GM23338 (cell line): ENCODE results near the gene GRIA4. TPM values are rescaled to one million over a fixed set of nuclear protein-coding genes. Genes with fewer than 3 reads are reported as not detected.

ENCODE experiments used
- ATAC-seq: fragments of 200-7000 bp; cut with Tn5 transposase; 3 replicates; pipeline ENCODE4 v1.9.1; 2020
- DNase-seq: peaks from one replicate; pipeline ENCODE4 v3.0.0-alpha.2; 2015; ENCODE audit warnings: low spot score
- H2AFZ ChIP-seq: fragments of 200-600 bp; sonication (generic); 2 replicates; pipeline ENCODE4 v1.8.0; 2016; ENCODE audit warnings: antibody characterized with exemption, mild to moderate bottlenecking, moderate library complexity
- H3F3A ChIP-seq: fragments of 200-600 bp; sonication (generic); replicated peaks from 2 replicates; pipeline ENCODE4 v1.8.0; 2017; ENCODE audit warnings: antibody characterized with exemption, mixed run types, low read depth
- H3K27ac ChIP-seq: fragments of 200-600 bp; sonication (generic); 2 replicates; pipeline ENCODE4 v1.6.1; 2016; ENCODE audit warnings: low read depth
- H3K27me3 ChIP-seq: fragments of 200-600 bp; sonication (generic); 2 replicates; pipeline ENCODE4 v1.8.0; 2016; ENCODE audit warnings: mild to moderate bottlenecking, mixed run types, moderate library complexity; ENCODE audit not compliant: insufficient read depth
- H3K36me3 ChIP-seq: fragments of 200-600 bp; sonication (generic); 2 replicates; pipeline ENCODE4 v1.8.0; 2016; ENCODE audit warnings: mild to moderate bottlenecking; ENCODE audit not compliant: insufficient read depth
- H3K4me1 ChIP-seq: fragments of 200-600 bp; sonication (generic); 2 replicates; pipeline ENCODE4 v1.8.0; 2016; ENCODE audit warnings: mild to moderate bottlenecking, moderate library complexity; ENCODE audit not compliant: insufficient read depth
- H3K4me2 ChIP-seq: fragments of 200-600 bp; sonication (generic); 2 replicates; pipeline ENCODE4 v1.7.1; 2017; ENCODE audit warnings: mixed run types
- H3K4me3 ChIP-seq: fragments of 200-600 bp; sonication (generic); 2 replicates; pipeline ENCODE4 v1.6.1; 2016; ENCODE audit warnings: mixed run types
- H3K79me2 ChIP-seq: fragments of 200-600 bp; sonication (generic); replicated peaks from 2 replicates; pipeline ENCODE4 v1.8.0; 2017; ENCODE audit warnings: mild to moderate bottlenecking; ENCODE audit not compliant: insufficient read depth
- H3K9me2 ChIP-seq: fragments of 200-600 bp; sonication (generic); 2 replicates; pipeline ENCODE4 v1.8.0; 2017; ENCODE audit not compliant: insufficient read depth
- H4K20me1 ChIP-seq: fragments of 200-600 bp; sonication (generic); replicated peaks from 2 replicates; pipeline ENCODE4 v1.8.0; 2017; ENCODE audit warnings: mild to moderate bottlenecking; ENCODE audit not compliant: insufficient read depth
- H3K27ac Mint-ChIP-seq: 2 replicates; pipeline ENCODE4 v1.8.0; 2020; ENCODE audit warnings: inconsistent platforms, mild to moderate bottlenecking, moderate library complexity, mixed read lengths
- H3K27me3 Mint-ChIP-seq: 3 replicates; pipeline ENCODE4 v1.8.0; 2022; ENCODE audit warnings: low read depth, mild to moderate bottlenecking, moderate library complexity, mixed read lengths, inconsistent platforms; ENCODE audit not compliant: insufficient read depth, poor library complexity
- H3K36me3 Mint-ChIP-seq: 3 replicates; pipeline ENCODE4 v1.8.0; 2021; ENCODE audit warnings: low read depth, mild to moderate bottlenecking, inconsistent platforms, moderate library complexity, mixed read lengths
- H3K4me1 Mint-ChIP-seq: 3 replicates; pipeline ENCODE4 v1.8.0; 2020; ENCODE audit warnings: mild to moderate bottlenecking, inconsistent platforms, mixed read lengths
- H3K4me3 Mint-ChIP-seq: 3 replicates; pipeline ENCODE4 v1.8.0; 2021; ENCODE audit warnings: moderate library complexity, mild to moderate bottlenecking, inconsistent platforms, mixed read lengths
- H3K9me3 Mint-ChIP-seq: 3 replicates; pipeline ENCODE4 v1.8.0; 2020; ENCODE audit warnings: moderate library complexity, mild to moderate bottlenecking, inconsistent platforms, mixed read lengths
- EZH2phosphoT487 ChIP-seq: fragments of 200-600 bp; sonication (generic); IDR thresholded peaks from one replicate; pipeline ENCODE4 v1.8.1; 2018; ENCODE audit warnings: antibody characterized with exemption; ENCODE audit not compliant: unreplicated experiment
- JUNB ChIP-seq: IDR thresholded peaks from one replicate; pipeline ENCODE4 v1.6.1; 2016; ENCODE audit warnings: antibody characterized with exemption; ENCODE audit not compliant: unreplicated experiment
- NANOG ChIP-seq: IDR thresholded peaks from 2 replicates; pipeline ENCODE4 v1.6.1; 2016; ENCODE audit warnings: antibody characterized with exemption, borderline replicate concordance
- ZNF114 ChIP-seq: fragments of 250-450 bp; sonication (Bioruptor Pico); IDR thresholded peaks from 2 replicates; pipeline ENCODE4 v1.5.0; 2020; ENCODE audit warnings: mild to moderate bottlenecking, moderate library complexity
- ZNF331 ChIP-seq: fragments of 250-450 bp; sonication (Bioruptor Pico); IDR thresholded peaks from 2 replicates; pipeline ENCODE4 v1.5.0; 2020; ENCODE audit warnings: low read depth, mild to moderate bottlenecking, moderate library complexity
- polyA plus RNA-seq: library from polyadenylated mRNA; unstranded; fragments of >200 nt; fragmentation: Nextera tagmentation; extraction: Ambion mirVana; gene quantifications from 2 replicates; pipeline ENCODE4 v1.2.1, GENCODE V29; 2016
- total RNA-seq: library from RNA; depleted of rRNA; stranded (reverse); fragments of >200 nt; shearing (Covaris generic); gene quantifications from 2 replicates; pipeline ENCODE4 v1.2.3, GENCODE V29; 2014
- TF ChIP-seq, protein P1 (sequence below): IDR thresholded peaks from one replicate; pipeline ENCODE4 v1.6.1; 2018; ENCODE audit warnings: antibody characterized with exemption; ENCODE audit not compliant: unreplicated experiment
- TF ChIP-seq, protein P2 (sequence below): fragments of 250-450 bp; sonication (Bioruptor Pico); IDR thresholded peaks from 2 replicates; pipeline ENCODE4 v1.5.0; 2020; ENCODE audit warnings: mild to moderate bottlenecking, moderate library complexity
- TF ChIP-seq, protein P3 (sequence below), 2 experiments: fragments of 200-600 bp in 1 of 2; sonication (generic) in 1 of 2; conservative IDR thresholded peaks; 2 replicates each; pipeline versions ENCODE4 v1.5.1 to v1.6.1; 2016 to 2017; ENCODE audit warnings: antibody characterized with exemption in 2 of 2, low read depth in 2 of 2, mild to moderate bottlenecking in 2 of 2, moderate library complexity in 1 of 2

Gene GRIA4
- total and polyA plus RNA-seq, 2 experiments from 2014 or later: 17.8 to 71.1 TPM

DNA sequence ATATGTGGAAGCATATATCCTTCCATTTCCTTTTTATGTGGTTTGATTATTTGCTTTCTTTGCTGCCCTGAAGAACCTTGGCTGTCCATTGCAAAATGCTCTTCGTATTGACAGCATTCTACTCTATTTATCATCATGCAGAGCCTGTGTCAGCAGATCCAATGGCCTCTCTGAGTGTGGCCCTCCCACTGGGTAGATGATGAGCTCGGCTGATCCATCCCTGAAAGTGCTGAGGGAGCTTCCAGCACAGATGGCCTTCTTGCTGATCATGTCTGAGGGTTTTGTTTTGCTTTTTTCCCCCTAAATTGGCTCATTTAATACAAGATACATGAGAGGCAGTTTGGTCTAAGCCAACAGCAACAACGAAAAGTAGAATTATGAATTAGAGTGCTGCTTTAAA lies 181.0 kb downstream of the GRIA4 start:
- peaks cover 6% of the 10 kb centered on the region; the same call in 2 of the 3 replicates for H3K4me1 Mint-ChIP-seq
- Histone ChIP-seq H3K9me2 (0 out of 2 replicates have a peak, but pooled peaks cover 3% of the 10 kb centered on the region), H3K4me2 (no peak overlapping the region), H4K20me1 (no peaks in the 10 kb centered on the region), H2AFZ (no peak overlapping the region), H3K36me3 (no peaks in the 10 kb centered on the region), H3K4me3 (no peak overlapping the region), H3K27me3 (no peaks in the 10 kb centered on the region), H3F3A (no peaks in the 10 kb centered on the region), H3K4me1 (peaks cover 15% of the 10 kb centered on the region), H3K79me2 (no peaks in the 10 kb centered on the region), H3K27ac (no peak overlapping the region)
- ATAC-seq (peak; percentile 51; the same call in 2 of the 3 replicates), DNase-seq (no peak)
- H3K4me3 Mint-ChIP-seq: no peak overlapping the region
- H3K9me3 Mint-ChIP-seq: no peaks in the 10 kb centered on the region
- TF ChIP-seq NANOG (no peak), EZH2phosphoT487 (no peak), ZNF114 (CRISPR knock-in tag) (no peak), JUNB (no peak), ZNF331 (CRISPR knock-in tag) (no peak)
- TF ChIP-seq, protein P1, sequence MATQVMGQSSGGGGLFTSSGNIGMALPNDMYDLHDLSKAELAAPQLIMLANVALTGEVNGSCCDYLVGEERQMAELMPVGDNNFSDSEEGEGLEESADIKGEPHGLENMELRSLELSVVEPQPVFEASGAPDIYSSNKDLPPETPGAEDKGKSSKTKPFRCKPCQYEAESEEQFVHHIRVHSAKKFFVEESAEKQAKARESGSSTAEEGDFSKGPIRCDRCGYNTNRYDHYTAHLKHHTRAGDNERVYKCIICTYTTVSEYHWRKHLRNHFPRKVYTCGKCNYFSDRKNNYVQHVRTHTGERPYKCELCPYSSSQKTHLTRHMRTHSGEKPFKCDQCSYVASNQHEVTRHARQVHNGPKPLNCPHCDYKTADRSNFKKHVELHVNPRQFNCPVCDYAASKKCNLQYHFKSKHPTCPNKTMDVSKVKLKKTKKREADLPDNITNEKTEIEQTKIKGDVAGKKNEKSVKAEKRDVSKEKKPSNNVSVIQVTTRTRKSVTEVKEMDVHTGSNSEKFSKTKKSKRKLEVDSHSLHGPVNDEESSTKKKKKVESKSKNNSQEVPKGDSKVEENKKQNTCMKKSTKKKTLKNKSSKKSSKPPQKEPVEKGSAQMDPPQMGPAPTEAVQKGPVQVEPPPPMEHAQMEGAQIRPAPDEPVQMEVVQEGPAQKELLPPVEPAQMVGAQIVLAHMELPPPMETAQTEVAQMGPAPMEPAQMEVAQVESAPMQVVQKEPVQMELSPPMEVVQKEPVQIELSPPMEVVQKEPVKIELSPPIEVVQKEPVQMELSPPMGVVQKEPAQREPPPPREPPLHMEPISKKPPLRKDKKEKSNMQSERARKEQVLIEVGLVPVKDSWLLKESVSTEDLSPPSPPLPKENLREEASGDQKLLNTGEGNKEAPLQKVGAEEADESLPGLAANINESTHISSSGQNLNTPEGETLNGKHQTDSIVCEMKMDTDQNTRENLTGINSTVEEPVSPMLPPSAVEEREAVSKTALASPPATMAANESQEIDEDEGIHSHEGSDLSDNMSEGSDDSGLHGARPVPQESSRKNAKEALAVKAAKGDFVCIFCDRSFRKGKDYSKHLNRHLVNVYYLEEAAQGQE: no peak
- TF ChIP-seq, protein P2, sequence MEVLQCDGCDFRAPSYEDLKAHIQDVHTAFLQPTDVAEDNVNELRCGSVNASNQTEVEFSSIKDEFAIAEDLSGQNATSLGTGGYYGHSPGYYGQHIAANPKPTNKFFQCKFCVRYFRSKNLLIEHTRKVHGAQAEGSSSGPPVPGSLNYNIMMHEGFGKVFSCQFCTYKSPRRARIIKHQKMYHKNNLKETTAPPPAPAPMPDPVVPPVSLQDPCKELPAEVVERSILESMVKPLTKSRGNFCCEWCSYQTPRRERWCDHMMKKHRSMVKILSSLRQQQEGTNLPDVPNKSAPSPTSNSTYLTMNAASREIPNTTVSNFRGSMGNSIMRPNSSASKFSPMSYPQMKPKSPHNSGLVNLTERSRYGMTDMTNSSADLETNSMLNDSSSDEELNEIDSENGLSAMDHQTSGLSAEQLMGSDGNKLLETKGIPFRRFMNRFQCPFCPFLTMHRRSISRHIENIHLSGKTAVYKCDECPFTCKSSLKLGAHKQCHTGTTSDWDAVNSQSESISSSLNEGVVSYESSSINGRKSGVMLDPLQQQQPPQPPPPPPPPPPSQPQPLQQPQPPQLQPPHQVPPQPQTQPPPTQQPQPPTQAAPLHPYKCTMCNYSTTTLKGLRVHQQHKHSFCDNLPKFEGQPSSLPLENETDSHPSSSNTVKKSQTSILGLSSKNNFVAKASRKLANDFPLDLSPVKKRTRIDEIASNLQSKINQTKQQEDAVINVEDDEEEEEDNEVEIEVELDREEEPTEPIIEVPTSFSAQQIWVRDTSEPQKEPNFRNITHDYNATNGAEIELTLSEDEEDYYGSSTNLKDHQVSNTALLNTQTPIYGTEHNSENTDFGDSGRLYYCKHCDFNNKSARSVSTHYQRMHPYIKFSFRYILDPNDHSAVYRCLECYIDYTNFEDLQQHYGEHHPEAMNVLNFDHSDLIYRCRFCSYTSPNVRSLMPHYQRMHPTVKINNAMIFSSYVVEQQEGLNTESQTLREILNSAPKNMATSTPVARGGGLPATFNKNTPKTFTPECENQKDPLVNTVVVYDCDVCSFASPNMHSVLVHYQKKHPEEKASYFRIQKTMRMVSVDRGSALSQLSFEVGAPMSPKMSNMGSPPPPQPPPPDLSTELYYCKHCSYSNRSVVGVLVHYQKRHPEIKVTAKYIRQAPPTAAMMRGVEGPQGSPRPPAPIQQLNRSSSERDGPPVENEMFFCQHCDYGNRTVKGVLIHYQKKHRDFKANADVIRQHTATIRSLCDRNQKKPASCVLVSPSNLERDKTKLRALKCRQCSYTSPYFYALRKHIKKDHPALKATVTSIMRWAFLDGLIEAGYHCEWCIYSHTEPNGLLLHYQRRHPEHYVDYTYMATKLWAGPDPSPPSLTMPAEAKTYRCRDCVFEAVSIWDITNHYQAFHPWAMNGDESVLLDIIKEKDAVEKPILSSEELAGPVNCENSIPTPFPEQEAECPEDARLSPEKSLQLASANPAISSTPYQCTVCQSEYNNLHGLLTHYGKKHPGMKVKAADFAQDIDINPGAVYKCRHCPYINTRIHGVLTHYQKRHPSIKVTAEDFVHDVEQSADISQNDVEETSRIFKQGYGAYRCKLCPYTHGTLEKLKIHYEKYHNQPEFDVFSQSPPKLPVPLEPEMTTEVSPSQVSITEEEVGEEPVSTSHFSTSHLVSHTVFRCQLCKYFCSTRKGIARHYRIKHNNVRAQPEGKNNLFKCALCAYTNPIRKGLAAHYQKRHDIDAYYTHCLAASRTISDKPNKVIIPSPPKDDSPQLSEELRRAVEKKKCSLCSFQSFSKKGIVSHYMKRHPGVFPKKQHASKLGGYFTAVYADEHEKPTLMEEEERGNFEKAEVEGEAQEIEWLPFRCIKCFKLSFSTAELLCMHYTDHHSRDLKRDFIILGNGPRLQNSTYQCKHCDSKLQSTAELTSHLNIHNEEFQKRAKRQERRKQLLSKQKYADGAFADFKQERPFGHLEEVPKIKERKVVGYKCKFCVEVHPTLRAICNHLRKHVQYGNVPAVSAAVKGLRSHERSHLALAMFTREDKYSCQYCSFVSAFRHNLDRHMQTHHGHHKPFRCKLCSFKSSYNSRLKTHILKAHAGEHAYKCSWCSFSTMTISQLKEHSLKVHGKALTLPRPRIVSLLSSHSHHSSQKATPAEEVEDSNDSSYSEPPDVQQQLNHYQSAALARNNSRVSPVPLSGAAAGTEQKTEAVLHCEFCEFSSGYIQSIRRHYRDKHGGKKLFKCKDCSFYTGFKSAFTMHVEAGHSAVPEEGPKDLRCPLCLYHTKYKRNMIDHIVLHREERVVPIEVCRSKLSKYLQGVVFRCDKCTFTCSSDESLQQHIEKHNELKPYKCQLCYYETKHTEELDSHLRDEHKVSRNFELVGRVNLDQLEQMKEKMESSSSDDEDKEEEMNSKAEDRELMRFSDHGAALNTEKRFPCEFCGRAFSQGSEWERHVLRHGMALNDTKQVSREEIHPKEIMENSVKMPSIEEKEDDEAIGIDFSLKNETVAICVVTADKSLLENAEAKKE (CRISPR knock-in tag): no peak
- TF ChIP-seq, protein P3, sequence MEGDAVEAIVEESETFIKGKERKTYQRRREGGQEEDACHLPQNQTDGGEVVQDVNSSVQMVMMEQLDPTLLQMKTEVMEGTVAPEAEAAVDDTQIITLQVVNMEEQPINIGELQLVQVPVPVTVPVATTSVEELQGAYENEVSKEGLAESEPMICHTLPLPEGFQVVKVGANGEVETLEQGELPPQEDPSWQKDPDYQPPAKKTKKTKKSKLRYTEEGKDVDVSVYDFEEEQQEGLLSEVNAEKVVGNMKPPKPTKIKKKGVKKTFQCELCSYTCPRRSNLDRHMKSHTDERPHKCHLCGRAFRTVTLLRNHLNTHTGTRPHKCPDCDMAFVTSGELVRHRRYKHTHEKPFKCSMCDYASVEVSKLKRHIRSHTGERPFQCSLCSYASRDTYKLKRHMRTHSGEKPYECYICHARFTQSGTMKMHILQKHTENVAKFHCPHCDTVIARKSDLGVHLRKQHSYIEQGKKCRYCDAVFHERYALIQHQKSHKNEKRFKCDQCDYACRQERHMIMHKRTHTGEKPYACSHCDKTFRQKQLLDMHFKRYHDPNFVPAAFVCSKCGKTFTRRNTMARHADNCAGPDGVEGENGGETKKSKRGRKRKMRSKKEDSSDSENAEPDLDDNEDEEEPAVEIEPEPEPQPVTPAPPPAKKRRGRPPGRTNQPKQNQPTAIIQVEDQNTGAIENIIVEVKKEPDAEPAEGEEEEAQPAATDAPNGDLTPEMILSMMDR (conservative IDR thresholded peaks at IDR 0.05; ENCODE audit: low read depth in 2 of 2): no peak
- H3K27ac Mint-ChIP-seq: no peak overlapping the region
- no peaks in the 10 kb centered on the region for H3K36me3 Mint-ChIP-seq
- no peaks in the 10 kb centered on the region for H3K27me3 Mint-ChIP-seq
